ENCODE measurements around the gene MCM7. TPM values are rescaled to one million over a fixed set of nuclear protein-coding genes. Genes with fewer than 3 reads are reported as not detected.

The MCM7 gene
- total and polyA plus RNA-seq, 5 experiments from 2014 or later, result 28.7 to 161 (median 46.6) TPM

DNA sequence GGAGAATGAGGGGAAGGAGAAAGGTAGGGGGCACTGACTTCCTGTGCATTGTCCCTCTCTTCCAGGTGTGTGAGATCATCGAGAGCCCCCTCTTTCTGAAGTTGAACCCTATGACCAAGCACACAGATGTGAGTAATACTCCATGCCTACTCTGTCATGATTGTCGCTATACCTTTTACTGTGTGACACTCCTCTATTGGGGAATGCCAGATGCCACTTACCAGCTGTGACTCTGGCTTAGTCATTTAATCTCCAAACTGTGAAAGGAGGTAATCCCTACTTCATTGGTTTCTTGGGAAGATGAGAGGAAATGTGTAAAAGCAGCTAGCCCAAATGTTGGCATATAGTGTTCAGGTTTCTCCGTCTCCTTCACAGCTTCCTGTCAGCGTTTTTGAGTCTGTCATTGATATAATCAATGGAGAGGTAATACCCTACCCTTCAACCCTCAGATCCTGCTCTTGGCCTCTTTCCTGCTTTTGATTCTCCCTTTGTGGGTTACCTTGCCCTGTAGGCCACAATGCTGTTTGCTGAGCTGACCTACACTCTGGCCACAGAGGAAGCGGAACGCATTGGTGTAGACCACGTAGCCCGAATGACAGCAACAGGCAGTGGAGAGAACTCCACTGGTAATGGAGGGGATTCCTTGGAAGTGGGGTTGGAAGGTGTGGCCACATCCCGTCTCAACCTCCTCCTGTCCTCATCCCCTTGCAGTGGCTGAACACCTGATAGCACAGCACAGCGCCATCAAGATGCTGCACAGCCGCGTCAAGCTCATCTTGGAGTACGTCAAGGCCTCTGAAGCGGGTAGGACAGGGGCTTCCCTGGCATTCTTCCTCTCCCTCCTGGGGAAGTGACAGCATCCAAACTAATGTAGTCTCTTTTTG lies 10.4 kb downstream of the MCM7 start:
- no peaks in the 10 kb centered on the region for H3K9me3 Mint-ChIP-seq
- H3K4me3 Mint-ChIP-seq, result peak overlapping the region in 8 of 10 donors; percentile 35 to 91 (median 79)
- H3K27me3 Mint-ChIP-seq, result no peaks in the 10 kb centered on the region
- DNase-seq, result no peak
- H3K27ac Mint-ChIP-seq, result peak overlapping the region in 7 of 10 donors; percentile 35 to 92 (median 60)
- POLR2A ChIA-PET, result interaction anchor here (0.7 to 5.0 kb wide), 6 partner anchors 8 to 130 kb away, joined by 3 to 68 read pairs (median 5); partner anchors contain the start of genes AP4M1, MBLAC1 and MCM7
- H3K4me1 Mint-ChIP-seq, result peaks cover 15 to 28% (median 25%) of the 10 kb centered on the region in 4 donors
- ATAC-seq, result no peak
- peaks cover 7 to 60% (median 15%) of the 10 kb centered on the region in 3 donors for H3K36me3 Mint-ChIP-seq

DNA sequence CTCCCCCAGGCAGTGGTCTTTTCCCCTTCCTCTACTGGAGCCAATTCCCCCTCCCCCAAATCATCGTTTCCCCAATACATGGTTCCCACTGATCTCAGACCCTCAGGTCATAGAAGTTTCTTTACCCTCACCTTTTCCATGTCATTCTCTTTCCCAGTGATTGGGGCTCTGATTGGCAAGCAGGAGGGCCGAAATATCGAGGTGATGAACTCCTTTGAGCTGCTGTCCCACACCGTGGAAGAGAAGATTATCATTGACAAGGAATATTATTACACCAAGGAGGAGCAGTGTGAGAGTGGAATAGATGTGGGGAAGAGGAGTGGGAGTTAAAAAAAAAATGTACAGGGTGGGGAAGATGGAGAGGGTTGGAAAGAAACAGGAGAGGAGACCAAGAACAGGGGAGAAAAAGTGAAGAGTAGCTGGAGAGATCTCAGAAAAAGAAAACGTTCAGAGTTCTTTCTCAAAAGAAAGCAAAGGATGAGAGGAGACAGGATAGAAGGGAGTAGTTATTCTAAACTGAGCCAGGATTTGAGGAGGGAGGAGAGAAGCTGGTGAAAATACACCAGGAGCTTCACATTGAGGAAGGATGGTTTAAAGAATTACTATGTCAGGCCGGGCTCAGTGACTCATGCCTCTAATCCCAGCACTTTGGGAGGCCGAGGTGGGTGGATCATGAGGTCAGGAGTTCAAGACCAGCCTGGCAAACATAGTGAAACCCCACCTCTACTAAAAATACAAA lies 11.6 kb downstream of the MCM7 start:
- ATAC-seq (no peak), DNase-seq (no peak)
- POLR2A ChIA-PET, result interaction anchor here (1.0 to 5.0 kb wide), 8 partner anchors 10 to 345 kb away, joined by 3 to 68 read pairs (median 3); partner anchors contain the start of genes AP4M1, MBLAC1 and MCM7
- peaks cover 13 to 28% (median 22%) of the 10 kb centered on the region in 4 donors for H3K4me1 Mint-ChIP-seq
- peak overlapping the region; percentile 80 to 92 (median 90) for H3K4me3 Mint-ChIP-seq
- no peaks in the 10 kb centered on the region for H3K9me3 Mint-ChIP-seq
- no peaks in the 10 kb centered on the region for H3K27me3 Mint-ChIP-seq
- peaks cover 7 to 49% (median 8%) of the 10 kb centered on the region in 3 donors for H3K36me3 Mint-ChIP-seq
- H3K27ac Mint-ChIP-seq, result peak overlapping the region; percentile 92 to 98 (median 93)

DNA sequence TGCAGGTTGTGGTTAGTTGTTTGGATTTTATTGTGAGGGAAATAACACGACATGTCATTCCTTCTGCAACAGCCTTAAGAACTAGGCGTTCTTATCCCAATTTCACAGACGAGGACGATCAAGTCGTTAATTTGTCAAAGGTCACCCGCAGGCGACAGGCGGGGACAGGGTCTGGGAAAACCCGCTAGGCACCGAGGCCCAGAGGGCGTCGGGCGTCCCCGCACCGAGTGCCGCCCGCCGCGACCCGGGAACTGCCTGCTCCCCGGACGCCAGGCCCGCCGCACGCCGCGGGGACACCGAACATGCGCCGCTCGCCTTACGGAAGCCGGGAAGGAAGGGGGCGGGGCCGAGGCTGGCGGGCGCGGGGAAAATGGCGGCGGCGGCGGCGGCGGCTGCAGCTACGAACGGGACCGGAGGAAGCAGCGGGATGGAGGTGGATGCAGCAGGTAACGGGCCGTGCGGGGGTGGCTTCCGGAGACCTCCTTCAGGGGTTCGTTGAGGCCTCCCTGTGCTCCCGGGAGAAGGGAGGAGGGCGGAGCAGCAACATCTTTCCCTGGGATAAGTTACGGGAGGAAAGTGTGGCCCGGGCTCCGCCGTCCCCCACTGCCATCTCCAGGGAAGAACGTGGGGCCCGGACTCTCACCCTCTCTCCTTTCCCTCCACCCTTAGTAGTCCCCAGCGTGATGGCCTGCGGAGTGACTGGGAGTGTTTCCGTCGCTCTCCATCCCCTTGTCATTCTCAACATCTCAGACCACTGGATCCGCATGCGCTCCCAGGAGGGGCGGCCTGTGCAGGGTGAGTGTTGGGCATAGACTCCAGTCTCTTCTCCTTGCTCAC lies 12.4 kb downstream of the MCM7 start, which contains the start of gene COPS6:
Gene COPS6 (plus strand): TSS at position 349 of the 837 bp plus-strand sequence. CDS start 22 bp downstream, at position 371.
- Mint-ChIP-seq H3K36me3 (peaks cover 7 to 41% (median 8%) of the 10 kb centered on the region in 3 donors), H3K27me3 (no peaks in the 10 kb centered on the region), H3K27ac (peak within 1 kb of the TSS; percentile 92 to 98 (median 95)), H3K4me1 (peaks cover 13 to 28% (median 22%) of the 10 kb centered on the region in 4 donors), H3K4me3 (peak within 1 kb of the TSS; percentile 80 to 92 (median 90)), H3K9me3 (no peaks in the 10 kb centered on the region)
- DNase-seq (peak; percentile 71 to 92 (median 86)), ATAC-seq (peak; percentile 82 to 90)
- POLR2A ChIA-PET, result interaction anchor here (0.8 to 5.0 kb wide), 15 partner anchors 10 to 346 kb away, joined by 3 to 68 read pairs (median 4); partner anchors contain the start of genes AP4M1, GJC3, LAMTOR4 and MBLAC1

DNA sequence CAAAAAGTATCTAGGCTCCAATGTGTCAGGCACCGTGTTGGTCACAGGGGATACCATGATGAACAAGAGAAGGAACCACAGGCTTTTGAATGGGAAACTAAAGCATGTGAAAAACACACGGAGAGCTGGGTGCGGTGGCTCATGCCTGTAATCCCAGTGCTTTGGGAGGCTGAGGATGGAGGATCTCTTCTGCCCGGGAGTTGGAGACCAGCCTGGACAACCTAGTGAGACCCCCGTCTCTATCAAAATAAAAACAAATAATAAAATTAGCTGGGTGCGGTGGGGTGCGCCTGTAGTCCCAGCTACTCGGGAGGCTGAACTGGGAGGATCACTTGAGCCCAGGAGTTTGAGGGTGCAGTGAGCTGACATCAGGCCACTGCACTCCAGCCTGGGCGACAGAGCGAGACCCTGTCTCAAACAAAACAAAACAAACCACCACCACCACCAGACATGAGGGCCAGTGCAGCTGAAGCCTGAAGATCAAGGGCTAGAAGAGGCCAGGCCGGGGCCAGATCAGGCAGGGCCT lies 13.0 kb downstream of the MCM7 start:
- no peak for DNase-seq
- peak; percentile 21 to 27 for ATAC-seq
- no peaks in the 10 kb centered on the region for H3K9me3 Mint-ChIP-seq
- no peaks in the 10 kb centered on the region for H3K27me3 Mint-ChIP-seq
- POLR2A ChIA-PET, result interaction anchor here (0.8 to 5.0 kb wide), 12 partner anchors 9 to 342 kb away, joined by 3 to 68 read pairs (median 4); partner anchors contain the start of genes AP4M1, GJC3, LAMTOR4 and MBLAC1
- H3K4me3 Mint-ChIP-seq, result peak overlapping the region; percentile 80 to 92 (median 90)
- H3K27ac Mint-ChIP-seq, result peak overlapping the region; percentile 92 to 98 (median 95)
- peaks cover 6 to 34% (median 7%) of the 10 kb centered on the region in 3 donors for H3K36me3 Mint-ChIP-seq
- peaks cover 10 to 31% (median 19%) of the 10 kb centered on the region in 4 donors for H3K4me1 Mint-ChIP-seq

DNA sequence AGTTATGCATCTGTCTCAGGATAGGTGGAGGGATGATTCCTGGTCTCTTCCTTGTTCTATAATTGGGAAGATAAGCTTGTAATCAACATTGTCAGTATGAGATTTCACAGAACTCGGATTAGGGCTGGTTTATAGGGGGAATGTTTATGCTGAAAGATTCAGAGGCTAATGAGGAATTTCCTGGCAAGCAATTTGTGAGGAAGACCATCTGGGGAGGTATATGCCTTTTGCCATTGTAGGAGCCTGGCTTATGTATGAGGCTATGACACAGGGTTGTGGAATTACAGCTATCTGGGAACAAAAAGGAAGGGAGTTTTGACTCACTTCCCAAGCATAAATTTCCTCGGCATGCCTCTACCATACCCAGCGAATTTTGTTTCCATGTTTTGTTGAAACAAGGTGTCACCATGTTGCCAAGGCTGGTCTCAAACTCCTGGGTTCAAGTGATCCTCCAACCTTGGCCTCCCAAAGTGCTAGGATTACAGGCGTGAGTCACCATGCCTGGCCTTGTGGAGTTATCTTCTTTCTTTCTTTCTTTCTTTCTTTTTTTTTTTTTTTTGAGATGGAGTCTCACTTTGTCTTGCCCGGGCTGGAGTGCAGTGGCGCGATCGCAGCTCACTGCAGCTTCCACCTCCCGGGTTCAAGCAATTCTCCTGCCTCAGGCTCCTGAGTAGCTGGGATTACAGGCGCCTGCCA lies 14.0 kb downstream of the MCM7 start:
- H3K4me1 Mint-ChIP-seq, result peaks cover 16 to 41% (median 27%) of the 10 kb centered on the region in 4 donors
- POLR2A ChIA-PET, result interaction anchor here (1.3 to 5.0 kb wide), 3 partner anchors 13 to 62 kb away, joined by 3 to 68 read pairs (median 22); partner anchors contain the start of genes AP4M1, LAMTOR4, MBLAC1 and MCM7
- no peaks in the 10 kb centered on the region for H3K27me3 Mint-ChIP-seq
- H3K27ac Mint-ChIP-seq, result peak overlapping the region in 9 of 10 donors; percentile 60 to 97 (median 86)
- ATAC-seq (no peak), DNase-seq (no peak)
- H3K9me3 Mint-ChIP-seq, result no peaks in the 10 kb centered on the region
- peak overlapping the region in 9 of 10 donors; percentile 19 to 84 (median 50) for H3K4me3 Mint-ChIP-seq
- H3K36me3 Mint-ChIP-seq, result peaks cover under 1 to 25% (median 4%) of the 10 kb centered on the region in 3 donors

DNA sequence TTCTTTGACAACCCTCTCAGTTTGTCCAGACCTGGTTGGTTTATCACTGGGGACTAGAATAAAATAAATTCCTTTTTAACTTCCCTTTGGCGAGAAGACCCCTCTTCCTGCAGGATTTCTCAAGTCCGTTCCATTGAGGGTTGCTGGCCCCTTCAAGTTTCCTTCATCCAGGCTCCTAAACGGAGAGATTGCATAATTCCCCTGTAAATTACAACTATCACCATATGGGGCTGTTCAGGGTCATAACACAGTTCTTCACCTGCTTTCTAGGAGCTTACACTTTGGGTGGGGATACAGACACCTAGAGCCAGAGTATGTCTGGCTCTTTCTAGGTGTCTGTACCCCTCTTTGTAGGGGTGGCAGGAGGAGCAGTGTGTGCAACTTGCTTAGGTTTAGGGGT lies 15.7 kb downstream of the MCM7 start:
- Mint-ChIP-seq H3K27ac (peak overlapping the region in 2 of 10 donors; percentile 44 to 62), H3K4me1 (peaks cover 20 to 47% (median 41%) of the 10 kb centered on the region in 4 donors), H3K9me3 (no peaks in the 10 kb centered on the region), H3K4me3 (peak overlapping the region in 1 of 10 donors; percentile 26), H3K27me3 (no peaks in the 10 kb centered on the region), H3K36me3 (peaks cover 0 to 8% (median 0%) of the 10 kb centered on the region in 3 donors)
- POLR2A ChIA-PET, result interaction anchor here (1.1 to 4.5 kb wide), 2 partner anchors 15 to 40 kb away, joined by 3 to 39 read pairs; partner anchors contain the start of genes AP4M1 and MCM7
- ATAC-seq, result no peak
- DNase-seq, result no peak

DNA sequence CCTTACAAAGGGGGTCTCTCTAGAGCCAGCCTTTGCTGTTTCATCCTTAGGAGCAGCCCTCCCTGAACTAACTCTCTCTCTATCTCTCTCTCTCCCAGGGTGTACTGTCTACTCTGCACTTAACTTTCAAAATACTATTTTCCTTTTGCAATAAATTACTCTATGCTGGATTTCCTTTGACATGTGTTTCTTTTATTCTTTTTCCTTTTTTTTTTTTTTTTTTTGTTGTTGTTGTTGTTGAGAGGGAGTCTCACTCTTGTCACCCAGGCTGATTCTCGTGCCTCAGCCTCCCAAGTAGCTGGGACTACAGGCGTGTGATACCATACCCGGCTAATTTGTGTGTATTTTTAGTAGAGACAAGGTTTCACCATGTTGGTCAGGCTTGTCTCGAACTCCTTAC lies 18.2 kb downstream of the MCM7 start:
- Mint-ChIP-seq H3K27ac (peak overlapping the region; percentile 59 to 96 (median 92)), H3K4me3 (peak overlapping the region; percentile 86 to 95 (median 92)), H3K4me1 (peaks cover 17 to 44% (median 43%) of the 10 kb centered on the region in 4 donors), H3K9me3 (no peaks in the 10 kb centered on the region), H3K36me3 (peaks cover 0 to 22% (median 4%) of the 10 kb centered on the region in 3 donors), H3K27me3 (no peaks in the 10 kb centered on the region)
- no peak for DNase-seq
- POLR2A ChIA-PET, result interaction anchor here (0.7 to 4.5 kb wide), 10 partner anchors 8 to 769 kb away, joined by 3 to 39 read pairs (median 6); partner anchors contain the start of genes AP4M1, MCM7, MEPCE and ZCWPW1
- no peak for ATAC-seq

DNA sequence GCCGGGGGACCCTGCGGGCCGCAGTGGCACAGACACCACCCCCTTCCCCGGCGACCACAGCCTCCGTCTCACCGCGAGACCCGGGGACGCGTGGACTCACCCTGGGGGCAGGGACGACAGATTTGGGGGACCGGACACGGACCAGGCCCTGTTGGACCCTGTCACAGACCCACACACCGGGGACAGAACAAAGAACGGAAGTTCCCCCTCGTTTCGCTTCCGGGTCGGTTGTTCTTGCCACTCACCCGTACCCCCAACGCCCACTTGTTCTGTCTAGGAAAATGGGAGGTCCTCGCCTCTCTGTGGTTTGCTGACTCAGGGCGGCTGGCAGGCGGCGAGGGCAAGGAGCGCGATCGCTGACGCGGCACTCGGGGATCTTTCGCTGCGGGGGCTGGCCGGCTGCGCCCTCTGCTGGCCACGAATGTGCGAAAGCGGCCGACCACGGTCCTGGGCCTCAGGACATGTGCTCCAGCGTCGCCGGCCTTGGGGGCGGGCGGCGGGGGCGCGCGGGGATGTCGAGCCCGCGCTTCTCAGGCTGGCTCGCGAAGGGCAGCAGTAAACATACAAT lies 19.6 kb downstream of the MCM7 start, which contains the start of gene ZNF3:
Gene ZNF3 (minus strand): TSS at position 189 of the 568 bp plus-strand sequence. CDS start 4,366 bp downstream, outside the sequence.
- H3K9me3 Mint-ChIP-seq, result no peaks in the 10 kb centered on the region
- POLR2A ChIA-PET, result interaction anchor here (0.6 to 4.5 kb wide), 14 partner anchors 9 to 204 kb away, joined by 3 to 39 read pairs (median 3); partner anchors contain the start of genes AP4M1, MCM7, TRIM4 and ZKSCAN1
- ATAC-seq (peak; percentile 85 to 90), DNase-seq (peak; percentile 93 to 99 (median 98))
- H3K27me3 Mint-ChIP-seq, result no peaks in the 10 kb centered on the region
- peaks cover 0 to 31% (median 11%) of the 10 kb centered on the region in 3 donors for H3K36me3 Mint-ChIP-seq
- peak within 1 kb of the TSS; percentile 90 to 96 (median 94) for H3K27ac Mint-ChIP-seq
- peak within 1 kb of the TSS; percentile 86 to 95 (median 92) for H3K4me3 Mint-ChIP-seq
- H3K4me1 Mint-ChIP-seq, result peaks cover 17 to 43% (median 38%) of the 10 kb centered on the region in 4 donors

DNA sequence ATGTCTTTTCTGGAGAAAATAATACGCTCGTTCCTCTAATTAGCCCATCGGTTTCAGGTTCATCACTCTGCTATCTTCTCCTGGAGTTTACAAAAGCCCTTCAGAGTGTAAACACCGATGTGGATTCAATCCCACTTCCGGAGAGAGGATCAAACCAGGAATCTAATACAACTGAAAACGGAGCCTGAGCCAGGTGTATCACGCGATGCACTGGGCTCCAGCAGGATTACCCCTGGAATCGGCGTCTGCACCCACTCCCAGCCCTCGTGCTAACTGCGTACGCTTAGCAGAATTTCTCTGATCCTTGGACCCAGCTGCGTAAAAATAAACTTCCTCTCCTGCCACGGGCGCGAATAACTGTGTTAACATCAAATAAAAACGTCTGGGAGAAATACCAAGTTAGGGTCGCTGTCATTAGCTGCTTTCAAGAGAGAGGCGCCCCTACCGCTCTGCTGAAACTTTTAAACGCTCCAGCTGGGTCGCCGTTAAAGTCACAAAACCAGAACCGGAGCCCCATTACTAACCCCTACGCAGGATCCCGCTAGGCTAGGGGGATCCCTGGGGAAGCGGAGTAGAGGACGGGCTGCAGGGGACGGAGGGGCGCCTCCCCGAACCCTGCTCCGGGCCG lies 20.2 kb downstream of the MCM7 start:
- Mint-ChIP-seq H3K27me3 (no peaks in the 10 kb centered on the region), H3K4me1 (peaks cover 17 to 43% (median 38%) of the 10 kb centered on the region in 4 donors), H3K36me3 (peaks cover 0 to 37% (median 14%) of the 10 kb centered on the region in 3 donors), H3K4me3 (peak overlapping the region; percentile 86 to 95 (median 92)), H3K9me3 (no peaks in the 10 kb centered on the region), H3K27ac (peak overlapping the region; percentile 75 to 94 (median 90))
- POLR2A ChIA-PET, result interaction anchor here (0.7 to 2.2 kb wide), 8 partner anchors 9 to 348 kb away, joined by 3 to 8 read pairs (median 4); partner anchors contain the start of genes MCM7, MEPCE, TRIM4 and ZCWPW1
- peak in 1 of 2 donors; percentile 26 for ATAC-seq
- DNase-seq, result peak in 1 of 10 donors; percentile 6
